HT-29 (cell line): ENCODE data around the gene GSTP1. TPM values are rescaled to one million over a fixed set of nuclear protein-coding genes. Genes with fewer than 3 reads are reported as not detected.
A peak's percentile ranks its signal among the peaks of the same experiment; 100 is the strongest.
"Not testable (repeated sequence)": the region's sequence is repeated elsewhere in the genome, so short reads cannot be mapped to it uniquely, and the experiment has no call there.

ENCODE experiments used
- DNase-seq: peaks from one replicate; pipeline ENCODE4 v3.0.0-alpha.2; 2015; ENCODE audit warnings: low spot score
- total RNA-seq: library from RNA; depleted of rRNA; stranded (reverse); fragments of >200 nt; shearing (Covaris generic); gene quantifications from 2 replicates; pipeline ENCODE4 v1.2.3, GENCODE V29; 2014

GSTP1 gene
- total RNA-seq, 1 experiment from 2014 or later, result 3,158 TPM

DNA sequence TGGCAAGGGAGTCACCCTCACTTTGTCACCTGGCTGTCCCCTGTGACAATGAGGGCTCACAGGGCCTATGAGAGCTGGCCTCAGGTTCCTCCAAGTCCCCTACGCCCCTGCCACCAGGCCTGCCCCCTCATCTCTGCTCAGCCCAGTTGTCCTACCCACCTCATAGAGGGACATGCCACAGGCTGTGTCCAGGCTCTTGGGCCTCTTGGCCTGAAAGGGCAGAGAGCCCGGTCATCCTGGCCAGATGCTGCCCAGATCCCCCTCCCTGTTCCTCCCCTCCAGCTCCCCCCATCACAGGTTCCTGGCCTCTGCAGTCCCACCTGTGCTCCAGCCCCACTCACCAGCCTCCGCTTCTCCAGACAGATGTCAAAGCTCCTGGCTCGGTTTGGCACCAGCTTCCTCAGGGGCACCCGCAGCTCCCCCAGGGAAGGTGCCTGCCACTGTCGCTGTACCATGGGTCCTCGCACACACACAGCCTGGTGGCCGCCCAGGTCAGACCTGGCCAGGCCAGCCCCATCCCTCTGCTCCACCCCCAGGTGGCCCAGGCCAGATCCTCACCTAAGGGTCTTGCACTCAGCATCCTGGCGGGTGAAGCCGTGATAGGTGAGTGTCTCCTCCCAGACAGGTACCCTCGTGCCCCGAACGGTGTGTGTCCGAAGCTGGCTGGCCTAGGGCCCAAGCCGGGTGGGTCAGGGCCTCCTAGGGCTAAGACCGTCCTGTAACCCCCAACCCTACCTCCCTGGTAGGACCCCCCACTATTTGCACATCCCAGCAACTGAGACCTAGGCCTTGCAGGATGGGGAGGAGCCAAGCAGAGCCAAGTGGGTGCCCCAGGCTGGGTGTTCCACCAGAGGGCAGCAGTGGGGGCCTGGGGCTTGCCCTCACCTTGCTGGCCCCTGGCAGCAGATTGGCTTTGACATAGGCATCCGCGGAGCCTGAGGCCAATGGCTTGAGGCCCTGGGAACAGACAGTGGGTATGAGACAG lies 31.4 kb downstream of the GSTP1 start:
- peak; percentile 76 for DNase-seq

DNA sequence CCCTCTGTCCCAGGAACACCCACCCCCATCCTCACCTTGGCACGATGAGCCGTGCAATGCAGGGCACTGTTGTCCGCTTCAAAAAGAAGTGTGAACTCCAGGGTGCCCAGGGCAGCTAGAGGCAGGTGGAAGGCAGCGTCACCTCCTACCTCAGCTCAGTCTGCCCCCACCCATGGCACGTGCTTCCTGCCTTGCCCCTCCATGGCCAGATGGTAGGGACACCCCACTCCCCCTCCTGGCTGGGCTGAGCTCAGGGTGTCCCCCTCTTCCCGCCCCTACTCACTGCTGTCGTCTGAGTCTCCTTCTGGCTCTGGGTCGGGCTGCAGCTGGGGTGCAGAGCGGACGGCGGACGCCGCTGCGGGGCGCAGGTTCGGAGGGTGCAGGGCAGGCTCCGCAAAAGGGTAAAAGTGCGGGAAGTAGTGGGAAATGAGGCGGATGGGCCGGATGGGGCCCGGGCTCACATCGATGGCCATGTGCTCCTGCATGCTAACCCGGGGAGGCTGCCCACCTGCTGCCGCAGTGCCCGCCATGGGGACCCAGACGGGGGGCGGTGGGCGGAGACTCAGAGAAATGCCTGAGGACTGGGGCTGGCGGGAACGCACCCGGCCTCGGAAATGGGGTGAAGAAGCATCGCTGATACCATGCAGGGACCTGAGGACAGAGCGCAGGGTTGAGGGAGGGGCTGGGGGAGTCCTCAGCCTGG lies 32.3 kb downstream of the GSTP1 start:
- no peak for DNase-seq

DNA sequence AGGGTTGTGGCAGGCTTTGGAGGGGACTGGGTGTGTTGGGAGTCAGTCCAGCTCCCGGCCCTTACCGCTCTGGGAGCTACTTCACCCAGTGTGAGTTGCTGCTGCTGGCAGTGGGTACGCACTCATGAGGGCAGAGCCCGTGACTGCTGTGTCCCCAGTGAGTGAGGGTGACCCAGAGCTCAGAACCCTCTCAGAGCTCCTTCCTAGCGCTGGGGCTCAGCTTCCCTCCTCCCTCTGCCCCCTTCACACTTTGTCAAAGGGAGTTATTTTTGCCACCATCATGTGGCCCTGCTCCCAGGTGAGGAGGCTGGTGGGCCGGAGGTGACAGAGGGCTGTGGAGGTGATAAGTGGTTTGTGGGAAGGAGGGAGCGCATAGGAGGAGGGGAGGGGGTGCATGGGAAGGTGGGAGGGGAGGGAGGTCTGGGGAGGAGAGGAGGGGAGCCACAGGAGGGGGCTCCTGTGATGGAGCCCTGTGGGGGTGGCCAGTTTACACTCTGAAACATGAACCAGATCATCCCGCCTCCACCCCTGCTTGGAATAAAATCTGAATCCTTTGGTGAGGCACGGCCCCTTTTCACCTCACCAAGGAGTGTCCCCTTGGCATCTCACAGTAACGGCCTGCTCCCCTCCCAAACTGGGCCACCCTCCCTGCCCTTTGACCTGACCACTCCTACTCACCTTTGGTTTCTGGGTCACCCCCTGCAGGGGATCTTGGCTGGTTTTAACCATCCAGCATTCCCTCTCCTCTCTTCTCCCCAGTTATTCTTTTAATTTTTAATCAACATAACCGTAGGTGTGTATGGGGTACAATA lies 33.0 kb downstream of the GSTP1 start:
- no peak for DNase-seq

DNA sequence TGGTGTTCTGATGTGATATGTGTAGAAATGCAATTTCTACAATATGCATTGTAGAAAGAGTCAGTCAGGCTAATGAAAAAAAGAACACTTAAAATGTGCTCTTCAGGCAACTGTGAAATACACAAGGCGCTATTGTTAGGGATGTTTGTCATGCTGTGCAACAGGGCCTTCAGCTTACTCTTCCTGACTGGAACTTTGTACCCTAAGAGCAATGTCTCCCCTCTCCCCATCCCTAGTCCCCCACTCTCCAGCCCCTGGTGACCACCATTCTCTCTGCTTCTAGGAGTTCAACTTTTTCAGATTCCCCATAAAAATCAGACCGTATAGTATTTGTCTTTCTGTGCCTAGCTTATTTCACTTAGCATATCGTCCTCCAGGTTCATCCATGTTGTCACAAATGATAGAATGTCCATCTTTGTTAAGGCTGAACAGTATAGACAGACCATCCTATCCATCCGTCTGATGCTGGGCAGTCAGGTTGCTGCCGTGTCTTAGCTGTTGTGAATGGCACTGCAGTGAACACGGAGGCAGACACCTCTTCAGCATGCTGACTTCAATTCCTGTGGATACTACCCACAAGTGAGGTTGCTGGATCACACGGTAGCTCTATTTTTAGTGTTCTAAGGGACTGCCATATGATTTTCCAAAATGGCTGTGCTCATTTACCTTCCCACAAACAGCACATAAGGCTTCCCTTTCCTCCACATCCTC lies 33.8 kb downstream of the GSTP1 start:
- DNase-seq, result no peak

DNA sequence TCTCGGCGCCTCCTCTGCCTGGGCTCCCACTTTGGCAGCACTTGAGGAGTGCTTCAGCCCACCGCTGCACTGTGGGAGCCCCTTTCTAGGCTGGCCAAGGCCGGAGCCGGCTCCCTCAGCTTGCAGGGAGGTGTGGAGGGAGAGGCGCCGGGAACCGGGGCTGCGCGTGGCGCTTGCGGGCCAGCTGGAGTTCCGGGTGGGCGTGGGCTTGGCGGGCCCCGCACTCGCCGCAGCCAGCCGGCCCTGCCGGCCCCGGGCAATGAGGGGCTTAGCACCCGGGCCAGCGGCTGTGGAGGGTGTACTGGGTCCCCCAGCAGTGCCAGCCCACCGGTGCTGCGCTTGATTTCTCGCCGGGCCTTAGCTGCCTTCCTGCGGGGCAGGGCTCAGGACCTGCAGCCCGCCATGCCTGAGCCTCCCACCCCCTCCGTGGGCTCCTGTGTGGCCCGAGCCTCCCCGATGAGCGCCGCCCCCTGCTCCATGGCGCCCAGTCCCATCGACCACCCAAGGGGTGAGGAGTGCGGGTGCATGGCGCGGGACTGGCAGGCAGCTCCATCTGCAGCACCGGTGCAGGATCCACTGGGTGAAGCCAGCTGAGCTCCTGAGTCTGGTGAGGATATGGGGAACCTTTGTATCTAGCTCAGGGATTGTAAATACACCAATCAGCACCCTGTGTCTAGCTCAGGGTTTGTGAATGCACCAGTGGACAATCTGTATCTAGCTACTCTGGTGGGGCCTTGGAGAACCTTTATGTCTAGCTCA lies 35.5 kb downstream of the GSTP1 start:
- not testable (repeated sequence) for DNase-seq

DNA sequence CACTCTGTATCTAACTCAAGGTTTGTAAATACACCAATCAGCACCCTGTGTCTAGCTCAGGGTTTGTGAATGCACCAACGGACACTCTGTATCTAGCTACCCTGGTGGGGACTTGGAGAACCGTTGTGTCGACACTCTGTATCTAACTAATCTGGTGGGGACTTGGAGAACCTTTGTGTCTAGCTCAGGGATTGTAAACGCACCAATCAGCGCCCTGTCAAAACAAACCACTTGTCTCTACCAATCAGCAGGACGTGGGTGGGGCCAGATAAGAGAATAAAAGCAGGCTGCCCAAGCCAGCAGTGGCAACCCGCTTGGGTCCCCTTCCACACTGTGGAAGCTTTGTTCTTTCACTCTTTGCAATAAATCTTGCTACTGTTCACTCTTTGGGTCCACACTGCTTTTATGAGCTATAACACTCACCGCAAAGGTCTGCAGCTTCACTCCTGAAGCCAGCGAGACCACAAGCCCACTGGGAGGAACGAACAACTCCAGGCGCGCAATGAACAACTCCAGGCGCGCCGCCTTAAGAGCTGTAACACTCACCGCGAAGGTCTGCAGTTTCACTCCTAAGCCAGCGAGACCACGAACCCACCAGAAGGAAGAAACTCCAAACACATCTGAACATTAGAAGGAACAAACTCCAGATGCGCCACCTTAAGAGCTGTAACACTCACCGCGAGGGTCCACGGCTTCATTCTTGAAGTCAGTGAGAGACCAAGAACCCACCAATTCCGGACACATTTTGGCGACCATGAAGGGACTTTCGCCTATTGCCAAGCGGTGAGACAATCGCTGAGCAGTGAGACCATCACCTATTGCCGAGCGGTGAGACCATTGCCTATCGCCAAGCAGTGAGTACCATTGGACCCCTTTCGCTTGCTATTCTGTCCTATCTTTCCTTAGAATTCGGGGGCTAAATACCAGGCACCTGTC lies 36.3 kb downstream of the GSTP1 start:
- not testable (repeated sequence) for DNase-seq

DNA sequence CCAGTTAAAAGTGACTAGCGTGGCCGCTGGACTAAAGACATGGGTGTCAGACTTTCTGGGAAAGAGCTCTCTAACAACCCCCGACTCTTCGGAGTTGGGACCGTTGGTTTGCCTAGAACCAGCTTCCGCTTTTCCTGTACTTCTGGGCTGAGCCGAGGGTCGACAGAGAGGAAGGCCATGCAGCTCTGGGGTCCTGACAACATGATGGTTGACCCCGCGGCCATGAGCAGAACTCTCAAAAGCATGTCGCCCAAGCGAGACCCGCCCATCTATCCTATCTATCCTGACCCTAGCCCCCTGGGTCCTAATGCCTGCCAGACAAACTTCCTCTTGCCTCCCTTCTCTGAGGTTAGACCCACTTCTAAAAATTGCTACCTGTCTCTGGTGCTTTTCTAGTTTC lies 37.0 kb downstream of the GSTP1 start:
- not testable (repeated sequence) for DNase-seq

DNA sequence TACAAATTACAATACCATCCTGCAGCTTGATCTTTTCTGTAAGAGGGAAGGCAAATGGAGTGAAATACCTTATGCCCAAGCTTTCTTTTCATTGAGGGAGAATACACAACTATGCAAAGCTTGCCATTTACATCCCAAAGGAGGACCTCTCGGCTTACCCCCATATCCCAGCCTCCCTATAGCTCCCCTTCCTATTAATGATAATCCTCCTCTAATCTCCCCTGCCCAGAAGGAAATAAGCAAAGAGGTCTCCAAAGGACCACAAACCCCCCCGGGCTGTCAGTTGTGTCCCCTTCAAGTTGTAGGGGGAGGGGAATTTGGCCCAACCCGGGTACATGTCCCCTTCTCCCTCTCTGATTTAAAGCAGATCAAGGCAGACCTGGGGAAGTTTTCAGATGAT lies 38.3 kb downstream of the GSTP1 start:
- not testable (repeated sequence) for DNase-seq

DNA sequence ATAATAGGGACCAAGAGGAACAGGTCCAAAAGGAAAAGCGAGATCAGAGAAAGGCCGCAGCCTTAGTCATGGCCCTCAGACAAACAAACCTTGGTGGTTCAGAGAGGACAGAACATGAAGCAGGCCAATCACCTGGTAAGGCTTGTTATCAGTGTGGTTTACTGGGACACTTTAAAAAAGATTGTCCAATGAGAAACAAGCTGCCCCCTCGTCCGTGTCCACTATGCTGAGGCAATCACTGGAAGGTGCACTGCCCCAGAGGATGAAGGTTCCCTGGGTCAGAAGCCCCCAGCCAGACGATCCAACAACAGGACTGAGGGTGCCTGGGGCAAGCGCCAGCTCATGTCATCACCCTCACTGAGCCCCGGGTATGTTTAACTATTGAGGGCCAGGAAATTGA lies 39.3 kb downstream of the GSTP1 start:
- not testable (repeated sequence) for DNase-seq

DNA sequence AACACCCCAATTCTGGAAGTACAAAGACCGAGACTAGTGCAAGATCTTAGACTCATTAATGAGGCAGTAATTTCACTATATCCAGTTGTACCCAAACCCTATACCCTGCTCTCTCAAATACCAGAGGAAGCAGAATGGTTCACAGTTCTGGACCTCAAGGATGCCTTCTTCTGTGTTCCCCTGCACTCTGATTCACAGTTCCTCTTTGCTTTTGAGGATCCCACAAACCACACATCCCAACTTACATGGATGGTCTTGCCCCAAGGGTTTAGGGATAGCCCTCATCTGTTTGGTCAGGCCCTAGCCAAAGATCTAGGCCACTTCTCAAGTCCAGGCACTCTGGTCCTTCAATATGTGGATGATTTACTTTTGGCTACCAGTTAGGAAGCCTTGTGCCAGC lies 40.2 kb downstream of the GSTP1 start:
- not testable (repeated sequence) for DNase-seq

DNA sequence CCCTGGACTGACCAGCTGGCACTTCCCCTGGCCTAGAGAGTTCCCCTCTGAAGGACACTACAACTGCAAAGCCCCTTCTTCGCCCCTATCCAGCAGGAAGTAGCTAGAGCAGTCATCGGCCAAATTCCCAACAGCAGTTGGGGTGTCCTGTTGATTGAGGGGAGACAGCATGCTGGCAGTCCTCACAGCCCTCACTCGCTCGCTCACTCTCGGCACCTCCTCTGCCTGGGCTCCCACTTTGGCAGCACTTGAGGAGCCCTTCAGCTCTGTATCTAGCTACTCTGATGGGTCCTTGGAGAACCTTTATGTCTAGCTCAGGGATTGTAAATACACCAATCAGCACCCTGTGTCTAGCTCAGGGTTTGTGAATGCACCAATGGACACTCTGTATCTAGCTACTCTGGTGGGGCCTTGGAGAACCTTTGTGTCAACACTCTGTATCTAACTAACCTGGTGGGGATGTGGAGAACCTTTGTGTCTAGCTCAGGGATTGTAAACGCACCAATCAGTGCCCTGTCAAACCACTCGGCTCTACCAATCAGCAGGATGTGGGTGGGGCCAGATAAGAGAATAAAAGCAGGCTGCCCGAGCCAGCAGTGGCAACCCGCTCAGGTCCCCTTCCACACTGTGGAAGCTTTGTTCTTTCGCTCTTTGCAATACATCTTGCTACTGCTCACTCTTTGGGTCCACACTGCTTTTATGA lies 42.7 kb downstream of the GSTP1 start:
- DNase-seq, result not testable (repeated sequence)

DNA sequence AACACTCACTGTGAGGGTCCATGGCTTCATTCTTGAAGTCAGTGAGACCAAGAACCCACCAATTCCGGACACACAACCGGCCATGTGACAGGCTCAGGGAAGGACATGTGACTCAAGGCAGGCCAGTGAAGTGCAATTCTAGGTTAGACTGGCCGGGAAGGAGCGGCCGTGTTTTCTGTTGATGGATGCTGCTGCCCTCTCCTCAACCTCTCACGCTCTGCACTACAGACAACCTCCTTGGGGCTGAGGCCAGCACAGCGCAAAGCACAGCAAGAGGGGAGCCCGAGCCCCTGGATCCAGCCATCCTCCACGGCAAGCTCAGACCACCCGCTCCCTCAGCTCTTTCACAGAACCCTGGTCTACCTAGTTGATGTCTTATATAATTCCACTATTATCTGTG lies 43.4 kb downstream of the GSTP1 start:
- no peak for DNase-seq

DNA sequence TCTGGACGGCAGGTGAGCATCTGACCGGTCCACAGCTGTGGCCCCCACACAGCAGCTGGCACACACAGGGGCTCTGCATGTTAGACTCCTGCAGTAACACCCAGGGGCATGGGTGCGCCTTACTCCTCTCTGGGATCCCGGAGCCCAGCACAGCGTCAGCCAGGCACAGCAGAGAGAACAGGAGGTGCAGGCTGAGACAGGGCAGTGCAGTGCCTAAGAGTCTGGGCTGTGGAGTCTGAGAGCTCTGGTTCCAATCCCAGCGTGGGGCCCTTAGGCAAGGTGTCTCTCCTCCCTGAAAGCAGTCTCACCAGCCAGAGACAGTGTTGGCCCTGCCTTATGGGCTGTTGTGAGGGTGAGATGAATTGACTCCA lies 43.8 kb downstream of the GSTP1 start:
- no peak for DNase-seq

DNA sequence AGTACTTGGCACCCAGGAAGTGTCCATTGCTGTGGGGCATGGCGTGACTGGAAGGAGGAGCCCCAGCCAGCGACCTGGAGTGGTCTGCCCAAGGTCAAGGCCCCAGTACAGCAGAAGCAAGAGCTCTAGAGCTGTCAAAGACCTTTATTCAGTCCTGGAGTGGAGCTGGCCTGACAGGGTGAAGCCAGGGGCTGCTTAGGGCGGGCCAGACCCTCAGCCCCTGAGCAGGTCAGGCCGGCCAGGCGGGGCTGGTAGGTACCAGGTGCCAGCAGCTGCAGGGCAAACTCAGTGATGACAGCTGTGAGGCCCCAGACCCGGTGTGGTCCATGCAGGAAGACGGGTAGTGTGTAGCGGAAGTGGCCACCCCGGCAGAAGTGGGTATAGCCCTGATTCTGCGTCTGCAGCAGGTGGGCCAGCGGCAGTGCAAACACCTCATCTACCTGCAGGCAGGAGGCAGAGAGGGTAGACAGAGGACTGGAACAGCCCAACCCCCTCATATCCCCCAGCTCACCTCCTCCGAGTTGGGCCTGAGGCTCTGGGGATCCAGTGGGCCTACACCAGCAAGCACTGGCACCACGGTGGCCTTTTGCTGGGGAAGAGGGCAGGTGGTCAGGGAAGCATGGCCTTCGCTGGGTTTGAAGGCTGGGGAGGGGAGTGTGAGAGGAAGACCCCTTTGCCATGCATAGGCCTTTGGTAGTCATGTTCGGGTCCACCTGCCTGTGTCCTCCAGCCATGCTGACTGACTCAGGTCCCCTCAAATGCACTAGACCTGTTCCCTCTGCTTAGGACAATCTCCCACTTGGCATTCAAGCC lies 44.4 kb downstream of the GSTP1 start:
- no peak for DNase-seq

DNA sequence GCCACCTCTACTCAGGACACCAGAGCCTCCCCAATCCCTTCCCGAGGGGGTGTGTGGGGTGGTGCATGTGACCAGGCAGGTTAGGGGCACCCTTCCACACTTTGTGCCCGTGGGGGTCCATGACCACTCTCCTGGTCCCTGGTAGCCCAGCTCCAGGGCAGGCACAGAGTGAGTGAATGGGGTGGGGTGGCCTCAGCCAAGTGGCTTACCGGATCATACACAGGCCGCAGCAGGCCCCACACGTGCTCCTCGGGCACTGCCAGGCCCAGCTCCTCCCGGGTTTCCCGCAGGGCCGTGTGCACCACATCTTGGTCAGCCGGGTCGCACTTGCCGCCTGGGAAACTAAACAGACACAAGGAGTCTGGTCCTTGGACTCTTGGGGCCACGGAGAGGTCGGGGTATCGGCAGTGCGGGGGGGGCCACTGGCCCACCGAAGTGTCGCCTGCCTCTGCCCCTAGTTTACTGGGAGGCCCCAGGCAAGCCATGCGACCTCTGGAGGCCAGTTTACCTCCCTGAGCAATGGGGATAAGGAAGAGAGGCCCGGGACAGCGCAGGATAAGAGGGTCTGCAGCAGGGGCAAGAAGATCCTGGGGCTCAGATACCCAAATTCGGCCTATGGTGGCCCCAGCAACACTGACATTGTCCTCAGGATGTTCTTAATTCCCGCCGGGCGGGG lies 45.2 kb downstream of the GSTP1 start:
- DNase-seq, result no peak

DNA sequence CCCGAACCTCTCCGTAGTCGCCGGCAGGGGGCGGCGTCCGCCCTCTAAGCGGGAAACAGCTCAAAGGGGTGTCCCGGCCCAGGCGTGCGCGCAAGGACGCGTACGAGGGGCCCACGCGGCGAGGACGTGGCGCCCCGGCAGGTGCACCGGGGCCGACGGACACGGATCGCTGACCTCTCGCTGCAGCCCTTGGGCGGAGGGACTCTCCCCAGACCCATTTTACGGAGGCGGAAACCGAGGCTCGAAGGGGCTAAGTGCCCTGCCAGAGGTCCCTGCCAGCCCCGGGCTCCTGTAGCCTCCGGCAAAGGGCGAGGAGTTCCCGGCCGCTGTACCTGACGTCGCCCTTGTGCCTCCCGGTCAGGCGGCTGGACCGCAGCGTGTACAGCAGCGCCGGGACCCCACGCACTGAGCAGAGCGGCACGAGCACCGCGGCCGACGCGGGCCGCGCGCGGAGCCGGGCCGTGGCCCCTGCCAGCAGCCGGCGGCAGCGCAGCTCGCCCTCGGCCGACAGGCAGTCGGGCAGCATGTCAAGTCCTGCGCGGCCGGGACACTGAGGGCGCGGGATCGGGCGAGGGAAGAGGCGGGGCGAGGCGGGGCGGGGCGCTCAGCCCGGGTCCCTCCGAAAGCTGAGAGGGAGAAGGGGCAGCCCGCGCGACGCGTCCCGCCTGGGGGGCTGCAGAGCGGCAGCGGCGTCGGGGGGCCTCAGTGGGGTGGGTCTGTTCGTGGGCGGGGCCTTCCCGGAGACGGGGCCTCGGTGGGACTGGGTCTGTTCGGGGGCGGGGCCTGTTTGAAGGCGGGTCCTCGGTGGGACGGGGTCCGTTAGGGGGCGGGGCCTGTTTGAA lies 46.0 kb downstream of the GSTP1 start, which contains the start of gene NUDT8:
NUDT8 (minus strand) TSS at position 552 of the 842 bp plus-strand sequence; CDS start at position 526, 26 bp downstream.
- DNase-seq, result peak; percentile 91
